OCI-LY7 (cell line): Measurements from ENCODE around the gene SPO11.
"Not testable (repeated sequence)": the region's sequence is repeated elsewhere in the genome, so short reads cannot be mapped to it uniquely, and the experiment has no call there.

ENCODE experiments used
- CTCF ChIP-seq: fragments of 200-600 bp; sonication (generic); conservative IDR thresholded peaks from 2 replicates; pipeline ENCODE4 v1.5.1; 2014; ENCODE audit warnings: mild to moderate bottlenecking, antibody characterized with exemption, low read length, moderate library complexity, mixed read lengths
- EZH2phosphoT487 ChIP-seq: fragments of 200-600 bp; sonication (generic); IDR thresholded peaks from 2 replicates; pipeline ENCODE4 v1.6.1; 2018; ENCODE audit warnings: low read depth, borderline replicate concordance, mild to moderate bottlenecking, mixed run types, antibody characterized with exemption, low read length, moderate library complexity, mixed read lengths

DNA sequence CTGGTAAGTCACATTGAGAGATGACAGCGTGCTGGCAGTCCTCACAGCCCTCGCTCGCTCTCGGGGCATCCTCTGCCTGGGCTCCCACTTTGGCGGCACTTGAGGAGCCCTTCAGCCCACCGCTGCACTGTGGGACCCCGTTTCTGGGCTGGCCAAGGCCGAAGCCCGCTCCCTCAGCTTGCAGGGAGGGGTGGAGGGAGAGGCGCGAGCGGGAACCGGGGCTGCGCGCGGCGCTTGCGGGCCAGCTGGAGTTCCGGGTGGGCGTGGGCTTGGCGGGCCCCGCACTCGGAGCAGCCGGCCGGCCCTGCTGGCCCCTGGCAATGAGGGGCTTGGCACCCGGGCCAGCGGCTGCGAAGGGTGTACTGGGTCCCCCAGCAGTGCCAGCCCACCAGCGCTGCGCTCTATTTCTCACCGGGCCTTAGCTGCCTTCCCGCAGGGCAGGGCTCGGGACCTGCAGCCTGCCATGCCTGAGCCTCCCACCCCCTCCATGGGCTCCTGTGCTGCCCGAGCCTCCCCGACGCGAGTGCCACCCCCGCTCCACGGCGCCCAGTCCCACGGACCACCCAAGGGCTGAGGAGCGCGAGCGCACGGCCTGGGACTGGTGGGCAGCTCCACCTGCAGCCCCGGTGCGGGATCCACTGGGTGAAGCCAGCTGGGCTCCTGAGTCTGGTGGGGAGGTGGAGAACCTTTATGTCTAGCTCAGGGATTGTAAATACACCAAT, 18.8 kb downstream of the SPO11 start:
- TF ChIP-seq CTCF, EZH2phosphoT487: not testable (repeated sequence)
